ACC112 (cell line): ENCODE results near the gene AGPAT3.
A peak's percentile ranks its signal among the peaks of the same experiment; 100 is the strongest.
"Not testable (repeated sequence)": the region's sequence is repeated elsewhere in the genome, so short reads cannot be mapped to it uniquely, and the experiment has no call there.

Source experiments
- H2AFZ ChIP-seq: fragments of 200-600 bp; sonication (generic); one replicate; pipeline ENCODE4 v1.6.0; 2017; ENCODE audit warnings: antibody characterized with exemption, low read length; ENCODE audit not compliant: unreplicated experiment
- H3K27ac ChIP-seq: fragments of 200-600 bp; sonication (generic); 2 replicates; pipeline ENCODE4 v1.5.1; 2014; ENCODE audit warnings: low read depth, mild to moderate bottlenecking, antibody characterized with exemption, low read length, moderate library complexity
- H3K27me3 ChIP-seq: fragments of 200-600 bp; sonication (generic); 2 replicates; pipeline ENCODE4 v1.6.1; 2014; ENCODE audit warnings: mild to moderate bottlenecking, antibody characterized with exemption, low read length, moderate library complexity, mixed read lengths; ENCODE audit not compliant: insufficient read depth
- H3K36me3 ChIP-seq: fragments of 200-600 bp; sonication (generic); 2 replicates; pipeline ENCODE4 v1.6.1; 2016; ENCODE audit warnings: mild to moderate bottlenecking, antibody characterized with exemption, low read length, moderate library complexity, mixed read lengths; ENCODE audit not compliant: insufficient read depth
- H3K4me1 ChIP-seq: fragments of 200-600 bp; sonication (generic); one replicate; pipeline ENCODE4 v1.6.1; 2016; ENCODE audit warnings: low read length, mixed read lengths; ENCODE audit not compliant: insufficient read depth, unreplicated experiment, control insufficient read depth
- H3K4me3 ChIP-seq: fragments of 200-600 bp; sonication (generic); 2 replicates; pipeline ENCODE4 v1.5.1; 2014; ENCODE audit warnings: mild to moderate bottlenecking, low read depth, low read length
- H3K79me2 ChIP-seq: fragments of 200-600 bp; sonication (generic); one replicate; pipeline ENCODE4 v1.6.0; 2016; ENCODE audit warnings: low read length; ENCODE audit not compliant: control insufficient read depth, unreplicated experiment, insufficient read depth

AGPAT3 gene

GRCh38 chr21:43834146-43834905 is 30.7 kb upstream of the AGPAT3 start:
- Histone ChIP-seq H3K4me1 (no peaks in the 10 kb centered on the region), H3K36me3 (no peaks in the 10 kb centered on the region), H3K27me3 (peaks cover 42% of the 10 kb centered on the region), H3K27ac (no peak overlapping the region), H3K4me3 (no peak overlapping the region), H2AFZ (no peak overlapping the region), H3K79me2 (no peaks in the 10 kb centered on the region)

DNA sequence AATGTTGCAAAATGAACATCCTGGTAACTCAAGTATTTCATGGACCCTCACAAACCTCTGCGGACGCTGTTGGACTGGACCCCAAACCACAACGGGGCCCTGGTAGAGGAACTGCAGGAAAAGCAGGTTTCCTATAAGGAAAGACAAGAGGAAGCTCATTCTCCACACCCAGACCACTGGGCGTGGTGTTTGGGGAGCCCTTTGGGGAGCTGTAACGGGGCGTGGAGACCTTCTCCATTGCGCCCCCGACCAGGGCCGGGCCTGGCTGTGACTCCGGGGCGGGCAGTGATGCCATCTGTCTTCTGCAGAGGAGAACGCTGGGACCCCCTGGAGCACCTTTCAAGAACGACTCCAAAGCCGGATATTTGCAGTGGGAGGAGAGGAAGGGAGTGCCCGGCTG is 30.0 kb upstream of the AGPAT3 start:
- H3K27me3 ChIP-seq: peaks cover 37% of the 10 kb centered on the region
- H3K4me1 ChIP-seq: no peaks in the 10 kb centered on the region
- no peaks in the 10 kb centered on the region for H3K79me2 ChIP-seq
- no peak overlapping the region for H3K4me3 ChIP-seq
- H2AFZ ChIP-seq: no peak overlapping the region
- H3K27ac ChIP-seq: no peak overlapping the region
- H3K36me3 ChIP-seq: no peaks in the 10 kb centered on the region

DNA sequence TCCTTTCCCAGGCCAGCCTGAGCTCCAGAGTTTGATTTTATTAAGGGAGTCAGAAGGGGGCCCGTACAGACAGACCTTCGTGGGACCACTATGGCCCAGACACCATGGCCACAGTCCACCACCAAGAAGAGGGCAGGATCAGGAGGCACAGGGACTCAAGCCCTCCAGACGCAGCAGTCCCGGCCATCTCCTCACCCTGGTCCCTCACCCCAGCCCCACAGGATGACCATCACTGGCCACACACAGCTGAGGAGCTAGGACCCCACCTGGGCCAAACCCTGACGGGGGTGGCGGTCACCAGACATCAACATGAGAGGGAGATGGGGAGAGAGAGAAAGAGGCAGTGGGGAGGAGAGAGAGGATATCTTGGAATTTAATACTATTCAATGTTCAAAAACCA is 29.2 kb upstream of the AGPAT3 start:
- Histone ChIP-seq H3K4me3 (no peak overlapping the region), H3K36me3 (no peaks in the 10 kb centered on the region), H3K79me2 (no peaks in the 10 kb centered on the region), H3K27me3 (peaks cover 37% of the 10 kb centered on the region), H3K4me1 (no peaks in the 10 kb centered on the region), H3K27ac (no peak overlapping the region), H2AFZ (no peak overlapping the region)

GRCh38 chr21:43836616-43837015 is 28.4 kb upstream of the AGPAT3 start:
- Histone ChIP-seq H3K27ac (no peak overlapping the region), H3K27me3 (peaks cover 34% of the 10 kb centered on the region), H3K4me1 (no peaks in the 10 kb centered on the region)

DNA sequence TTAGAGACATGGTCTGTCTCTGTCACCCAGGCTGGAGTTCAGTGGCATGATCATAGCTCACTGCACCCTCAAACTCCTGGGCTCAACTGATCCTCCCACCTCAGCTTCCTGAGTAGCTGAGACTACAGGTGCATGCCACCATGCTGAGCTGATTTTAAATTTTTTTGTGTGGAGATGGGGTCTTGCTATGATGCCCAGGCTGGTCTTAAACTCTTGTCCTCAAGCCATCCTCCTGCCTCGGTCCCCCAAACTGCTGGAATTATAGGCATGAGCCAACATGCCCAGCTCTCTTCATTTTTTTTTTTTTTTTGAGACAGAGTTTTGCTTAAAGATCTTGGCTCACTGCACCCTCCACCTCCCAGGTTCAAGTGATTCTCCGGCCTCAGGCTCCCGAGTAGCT is 24.8 kb upstream of the AGPAT3 start:
- no peaks in the 10 kb centered on the region for H3K36me3 ChIP-seq
- no peak overlapping the region for H3K27ac ChIP-seq
- no peaks in the 10 kb centered on the region for H3K79me2 ChIP-seq

More at GRCh38 chr21:43836616-43837015, 28.4 kb upstream of the AGPAT3 start:
- Histone ChIP-seq H3K4me3 (no peak overlapping the region), H2AFZ (no peak overlapping the region), H3K36me3 (no peaks in the 10 kb centered on the region), H3K79me2 (no peaks in the 10 kb centered on the region)

GRCh38 chr21:43842742-43843141 is 22.3 kb upstream of the AGPAT3 start:
- H3K4me1 ChIP-seq: no peaks in the 10 kb centered on the region
- H3K27ac ChIP-seq: no peak overlapping the region
- peak overlapping the region; percentile 94 for H2AFZ ChIP-seq
- peak overlapping the region; percentile 43; the same call in 1 of the 2 replicates for H3K4me3 ChIP-seq
- no peaks in the 10 kb centered on the region for H3K79me2 ChIP-seq
- H3K36me3 ChIP-seq: no peaks in the 10 kb centered on the region
- peaks cover 8% of the 10 kb centered on the region for H3K27me3 ChIP-seq

More for the DNA sequence above, 24.8 kb upstream of the AGPAT3 start:
- Histone ChIP-seq H2AFZ (no peak overlapping the region), H3K4me1 (no peaks in the 10 kb centered on the region), H3K27me3 (peaks cover 29% of the 10 kb centered on the region), H3K4me3 (no peak overlapping the region)

DNA sequence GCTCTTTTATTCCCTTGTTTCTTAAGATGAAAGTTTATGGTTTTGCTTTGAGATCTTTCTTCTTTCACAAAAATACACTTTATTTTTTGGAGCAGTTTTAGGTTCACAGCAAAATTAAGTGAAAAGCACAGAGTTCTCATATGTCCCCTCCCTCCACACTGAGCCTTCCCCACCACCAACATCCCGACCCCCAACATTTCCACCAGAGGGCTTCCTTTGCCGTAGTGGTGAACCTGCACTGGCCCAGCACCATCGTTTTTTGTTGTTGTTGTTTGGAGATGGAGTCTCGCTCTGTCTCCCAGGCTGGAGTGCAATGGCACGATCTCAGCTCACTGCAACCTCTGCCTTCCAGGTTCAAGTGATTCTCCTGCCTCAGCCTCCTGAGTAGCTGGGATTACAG is 20.1 kb upstream of the AGPAT3 start:
- H3K27ac ChIP-seq, H3K36me3 ChIP-seq, H3K27me3 ChIP-seq, H3K4me3 ChIP-seq, H3K4me1 ChIP-seq, H3K79me2 ChIP-seq, H2AFZ ChIP-seq: not testable (repeated sequence)

DNA sequence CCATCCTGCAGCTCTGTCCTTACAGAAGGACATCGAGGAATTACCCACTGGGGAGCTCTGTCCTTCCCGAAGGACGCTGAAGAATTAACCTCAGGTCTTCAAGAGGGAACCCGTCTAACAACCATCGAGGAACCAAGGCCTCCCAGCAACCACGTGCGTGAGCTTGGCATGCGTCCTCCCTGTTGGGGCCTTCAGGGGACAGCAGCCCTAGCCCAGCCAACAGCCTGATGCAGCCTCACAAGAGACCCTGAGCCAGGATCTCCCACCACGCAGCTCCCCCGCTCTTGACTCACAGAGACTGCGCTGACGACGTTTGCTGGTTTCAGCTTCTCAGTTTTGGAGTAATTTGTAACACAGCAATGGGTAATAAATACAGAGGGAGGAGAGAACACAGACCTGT is 19.6 kb upstream of the AGPAT3 start:
- H3K27ac ChIP-seq: no peak overlapping the region
- no peak overlapping the region for H3K4me3 ChIP-seq
- no peaks in the 10 kb centered on the region for H3K4me1 ChIP-seq
- H3K36me3 ChIP-seq: no peaks in the 10 kb centered on the region
- peaks cover 3% of the 10 kb centered on the region; the same call in 1 of the 2 replicates for H3K27me3 ChIP-seq
- H2AFZ ChIP-seq: no peak overlapping the region
- H3K79me2 ChIP-seq: no peaks in the 10 kb centered on the region

- Histone ChIP-seq H3K4me1 (no peaks in the 10 kb centered on the region), H3K79me2 (no peaks in the 10 kb centered on the region), H3K4me3 (no peak overlapping the region), H3K36me3 (no peaks in the 10 kb centered on the region), H3K27ac (no peak overlapping the region), H2AFZ (no peak overlapping the region), H3K27me3 (peaks cover 13% of the 10 kb centered on the region; the same call in 1 of the 2 replicates)
Observed at GRCh38 chr21:43846430-43846829, 18.6 kb upstream of the AGPAT3 start.

DNA sequence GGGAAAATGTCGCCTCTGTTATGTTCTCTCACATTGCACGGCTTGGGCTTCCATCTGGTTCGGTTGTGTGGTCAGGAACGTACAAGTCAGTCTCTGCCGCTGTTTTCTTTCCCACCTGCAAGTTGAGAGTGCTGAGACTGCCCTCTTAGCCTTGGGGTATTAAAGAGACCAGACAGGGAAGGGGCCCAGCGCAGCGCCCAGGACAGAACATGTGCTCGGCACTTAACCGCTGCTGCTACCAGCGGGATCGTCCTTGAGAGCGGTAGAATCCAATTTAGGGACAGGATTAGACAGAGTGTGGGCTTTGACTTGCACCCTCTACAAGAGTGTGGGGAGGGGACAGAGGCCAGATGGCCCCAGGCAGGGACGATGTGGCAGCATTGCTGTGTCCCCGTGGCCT is 17.7 kb upstream of the AGPAT3 start:
- Histone ChIP-seq H3K36me3 (no peaks in the 10 kb centered on the region), H3K27me3 (peaks cover 13% of the 10 kb centered on the region; the same call in 1 of the 2 replicates), H3K27ac (no peak overlapping the region), H3K4me3 (no peak overlapping the region), H2AFZ (no peak overlapping the region), H3K79me2 (no peaks in the 10 kb centered on the region), H3K4me1 (no peaks in the 10 kb centered on the region)

DNA sequence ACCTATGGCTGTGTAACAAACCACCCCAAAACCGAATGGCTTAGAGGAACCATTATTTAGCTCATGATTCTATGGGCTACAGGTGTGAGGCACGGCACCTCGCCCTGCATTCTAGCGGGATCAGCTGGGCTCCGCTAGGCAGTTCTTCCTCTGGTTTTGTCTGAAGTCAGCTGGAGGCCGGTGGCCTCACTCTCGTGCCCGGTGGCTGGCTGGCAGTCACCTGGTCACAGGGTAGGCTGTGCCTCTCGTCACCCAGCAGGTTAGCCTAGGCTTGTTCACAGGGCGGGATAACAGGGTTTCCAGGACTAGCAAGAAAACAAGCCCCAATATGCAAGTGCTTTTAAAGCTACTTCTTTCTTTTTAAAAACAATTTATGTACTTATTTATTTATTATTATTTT is 16.3 kb upstream of the AGPAT3 start:
- Histone ChIP-seq H3K36me3 (no peaks in the 10 kb centered on the region), H3K79me2 (no peaks in the 10 kb centered on the region), H3K27ac (no peak overlapping the region), H2AFZ (no peak overlapping the region), H3K4me1 (no peaks in the 10 kb centered on the region), H3K27me3 (peaks cover 13% of the 10 kb centered on the region; the same call in 1 of the 2 replicates), H3K4me3 (no peak overlapping the region)
